Fibroblast of the aortic adventitia (primary cell): ENCODE measurements around the gene CD2AP. TPM values are rescaled to one million over a fixed set of nuclear protein-coding genes. Genes with fewer than 3 reads are reported as not detected.

Experiments
- DNase-seq: peaks from one replicate; pipeline ENCODE4 v3.0.0-alpha.2; 2010; ENCODE audit warnings: low read depth
- H3K4me3 ChIP-seq: 2 replicates; pipeline ENCODE4 v1.5.1; 2011; ENCODE audit warnings: low read depth, mild to moderate bottlenecking, control low read depth, low read length, moderate library complexity
- CTCF ChIP-seq: IDR thresholded peaks from 2 replicates; pipeline ENCODE4 v1.5.1; 2011; ENCODE audit warnings: mild to moderate bottlenecking, low read length, control low read depth, inconsistent platforms; ENCODE audit not compliant: insufficient read depth
- total RNA-seq: library from RNA; depleted of rRNA; stranded (reverse); fragments of >200 nt; gene quantifications from 2 replicates; pipeline ENCODE4 v1.2.3, GENCODE V29; 2012; ENCODE audit warnings: low replicate concordance

Gene CD2AP
- total RNA-seq, 1 donor = 33.3 TPM

DNA sequence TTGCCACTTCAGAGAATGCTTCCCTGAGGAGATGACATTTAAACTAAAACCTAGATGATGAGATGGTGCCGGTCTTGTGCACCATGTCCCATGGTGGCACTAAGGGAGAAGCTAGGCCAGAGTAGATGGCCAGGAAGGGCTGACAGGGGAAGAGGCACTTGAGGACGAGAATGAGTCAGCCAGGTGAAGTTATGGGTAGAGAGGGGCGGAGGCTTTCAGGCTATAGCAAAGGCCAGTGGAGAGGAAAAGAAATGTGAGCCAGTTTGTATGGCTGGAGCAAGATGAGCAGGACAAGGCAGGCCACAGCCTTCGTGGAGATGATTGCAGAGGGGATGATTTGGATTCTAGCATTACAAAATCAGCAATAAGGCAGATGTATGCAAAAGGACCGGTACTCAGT, 176.1 kb downstream of the CD2AP start:
- no peak for TF ChIP-seq CTCF
- H3K4me3 ChIP-seq = no peak overlapping the region
- no peak for DNase-seq

- DNase-seq = peak; percentile 14
- no peak overlapping the region for H3K4me3 ChIP-seq
- no peak for TF ChIP-seq CTCF
Measured at GRCh38 chr6:47654255-47654654, 176.7 kb downstream of the CD2AP start.

- no peak for TF ChIP-seq CTCF
- no peak overlapping the region for H3K4me3 ChIP-seq
- DNase-seq = no peak
Measured at GRCh38 chr6:47655719-47656595, 178.4 kb downstream of the CD2AP start.

DNA sequence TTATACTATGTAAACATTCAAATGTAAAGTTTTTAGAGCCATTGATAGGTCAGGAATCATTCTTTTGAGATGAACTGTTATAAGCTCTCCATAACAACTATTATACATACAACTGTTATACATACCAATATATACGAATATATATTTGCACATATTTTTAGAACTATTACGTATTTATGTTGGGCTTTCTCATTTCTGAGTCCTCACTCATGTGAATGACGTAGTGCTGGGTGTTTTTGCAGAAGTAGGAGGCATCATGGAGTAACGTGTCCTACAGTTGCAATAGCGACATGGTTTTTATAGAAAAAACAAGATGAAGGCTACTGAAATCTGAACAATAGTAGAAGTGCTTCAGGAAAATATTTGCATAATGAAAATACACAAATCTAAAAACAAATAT, 184.4 kb downstream of the CD2AP start:
- no peak for DNase-seq
- no peak overlapping the region for H3K4me3 ChIP-seq
- no peak for TF ChIP-seq CTCF

DNA sequence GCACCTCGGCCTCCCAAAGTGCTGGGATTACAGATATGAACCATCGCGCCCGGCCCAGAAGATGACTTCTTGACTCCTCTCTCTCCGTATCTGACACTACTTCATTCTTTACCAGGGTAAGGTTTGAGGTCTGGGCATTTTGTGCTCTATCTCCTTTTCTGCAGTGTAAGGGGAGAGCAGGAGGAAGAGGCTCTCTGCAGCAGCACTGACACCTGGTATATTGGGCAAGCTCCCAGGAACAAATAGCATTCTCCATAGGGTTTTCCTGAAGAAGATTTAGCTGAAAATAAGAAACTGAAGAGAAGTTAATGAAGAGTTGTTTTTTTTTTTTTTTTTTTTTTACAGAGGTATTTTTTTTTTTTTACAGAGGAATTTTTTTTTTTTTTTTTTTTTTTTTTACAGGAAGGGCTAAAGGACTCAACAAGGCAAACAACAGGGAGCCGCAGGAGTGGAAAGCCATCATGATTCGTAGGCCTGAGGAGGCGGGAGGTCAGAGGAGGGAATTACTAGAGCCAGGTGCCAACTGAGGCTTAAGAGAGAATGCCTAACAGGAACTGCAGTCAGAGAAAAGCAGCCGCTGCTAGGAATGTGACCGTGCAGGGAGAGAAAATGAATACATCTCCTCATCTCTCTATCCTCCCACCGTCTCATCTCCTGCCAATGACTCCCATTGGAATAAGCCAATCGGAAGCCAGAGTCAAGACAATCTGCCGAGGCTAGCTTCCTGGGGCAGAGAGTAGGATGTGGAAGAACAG, 186.1 kb downstream of the CD2AP start:
- no peak for TF ChIP-seq CTCF
- DNase-seq = no peak
- H3K4me3 ChIP-seq = no peak overlapping the region

DNA sequence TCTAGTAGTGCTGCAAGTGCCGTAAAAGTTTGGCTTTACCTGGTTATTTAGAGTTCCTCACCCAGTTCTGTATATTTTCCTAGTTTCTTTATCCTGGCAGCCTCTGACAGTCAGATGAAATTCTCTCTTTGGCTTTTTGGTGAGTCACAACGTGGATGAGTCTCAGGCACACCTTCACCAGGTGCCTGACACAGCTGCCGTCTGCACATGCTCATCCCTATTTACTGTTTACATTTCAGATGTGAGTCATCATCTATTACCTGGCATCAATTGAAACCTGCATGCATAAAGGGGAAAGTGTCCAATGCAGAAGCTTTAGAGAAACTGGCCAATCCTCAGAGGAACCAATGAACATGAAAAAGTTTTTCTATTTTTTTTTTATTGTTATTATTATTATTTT, 187.5 kb downstream of the CD2AP start:
- no peak for TF ChIP-seq CTCF

More for the DNA sequence above, 187.5 kb downstream of the CD2AP start:
- no peak for DNase-seq
- H3K4me3 ChIP-seq = no peak overlapping the region
